ENCODE data around the gene DRGX.

GRCh38 chr10:49332333-49332732 lies 63.6 kb downstream of the DRGX start:
- TF ChIP-seq GATA2 (IDR thresholded peaks at IDR 0.05; ENCODE audit: low read depth, low read length) (no peak), GATA3 (IDR thresholded peaks at IDR 0.05; ENCODE audit: low read depth, low read length) (no peak)

Measured in SH-SY5Y (cell line).